NCI-H2196 treated with DMSO at 0.1 percent for 48 hours (cell line): ENCODE data around the gene SUPT4H1.
"Not testable (repeated sequence)": the region's sequence is repeated elsewhere in the genome, so short reads cannot be mapped to it uniquely, and the experiment has no call there.

Experiments used
- DNase-seq: peaks from one replicate; lab custom pipeline; 2025; ENCODE audit not compliant: unreplicated experiment; lab: John Stamatoyannopoulos, UW

The SUPT4H1 gene

GRCh38 chr17:58351831-58352595 lies at the start of gene SUPT4H1:
SUPT4H1 (minus strand) TSS chr17:58352201; CDS start chr17:58352135, 66 bp downstream.
- DNase-seq: peak; percentile 88

GRCh38 chr17:58401287-58401686 lies 49.3 kb upstream of the SUPT4H1 start:
- DNase-seq: no peak

- no peak for DNase-seq
Observed at GRCh38 chr17:58400826-58401225, 48.8 kb upstream of the SUPT4H1 start.

- DNase-seq: no peak
Observed at GRCh38 chr17:58399974-58400373, 48.0 kb upstream of the SUPT4H1 start.

- no peak for DNase-seq
Observed at GRCh38 chr17:58398574-58399266, 46.7 kb upstream of the SUPT4H1 start.

- not testable (repeated sequence) for DNase-seq
Observed at GRCh38 chr17:58397421-58397820, 45.4 kb upstream of the SUPT4H1 start.

GRCh38 chr17:58396173-58396572 lies 44.2 kb upstream of the SUPT4H1 start:
- DNase-seq: no peak

- DNase-seq: no peak
Observed at GRCh38 chr17:58394534-58395223, 42.7 kb upstream of the SUPT4H1 start.

- DNase-seq: peak; percentile 92
Observed at GRCh38 chr17:58391302-58391984, 39.4 kb upstream of the SUPT4H1 start.

- DNase-seq: no peak
Observed at GRCh38 chr17:58390884-58391283, 38.9 kb upstream of the SUPT4H1 start.

GRCh38 chr17:58388302-58389190 lies 36.5 kb upstream of the SUPT4H1 start:
- no peak for DNase-seq

- DNase-seq: no peak
Observed at GRCh38 chr17:58387834-58388233, 35.8 kb upstream of the SUPT4H1 start.

- DNase-seq: no peak
Observed at GRCh38 chr17:58386708-58387107, 34.7 kb upstream of the SUPT4H1 start.

- DNase-seq: no peak
Observed at GRCh38 chr17:58385359-58385899, 33.4 kb upstream of the SUPT4H1 start.

- DNase-seq: no peak
Observed at GRCh38 chr17:58384897-58385296, 32.9 kb upstream of the SUPT4H1 start.

- DNase-seq: no peak
Observed at GRCh38 chr17:58383892-58384462, 32.0 kb upstream of the SUPT4H1 start.

GRCh38 chr17:58382872-58383242 lies 30.9 kb upstream of the SUPT4H1 start:
- no peak for DNase-seq

- no peak for DNase-seq
Observed at GRCh38 chr17:58382108-58382871, 30.3 kb upstream of the SUPT4H1 start.
